ENCODE data around the gene CCDC90B. TPM values are rescaled to one million over a fixed set of nuclear protein-coding genes. Genes with fewer than 3 reads are reported as not detected.

The CCDC90B gene
- total and polyA plus RNA-seq, 2 donors (not counting 3 experiments of a cell fraction or from before 2014, with no cell fraction given) = 24.3 to 45.8 TPM

DNA sequence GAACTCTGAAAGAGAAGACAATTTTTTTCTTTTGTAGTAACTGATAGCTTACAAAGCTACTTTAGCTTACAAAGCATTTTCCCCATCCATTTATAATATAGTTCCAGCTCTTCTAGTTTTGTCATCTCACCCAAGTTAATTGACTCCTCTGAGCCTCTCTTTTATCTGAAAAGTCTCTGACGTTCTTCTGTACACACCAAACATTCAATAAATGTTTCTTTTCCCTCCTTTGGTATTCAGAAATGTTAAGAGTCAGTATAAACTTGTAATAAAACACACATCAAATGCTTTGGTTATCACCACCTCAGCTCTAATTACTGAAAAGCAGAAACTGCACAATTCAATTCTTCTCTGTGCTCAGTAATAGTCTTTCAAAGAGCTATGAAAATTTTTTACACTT is 5.9 kb downstream of the CCDC90B start:
- TF ChIP-seq MYC (IDR thresholded peaks at IDR 0.05; ENCODE audit: low read depth, low read length) (no peak), FOS (IDR thresholded peaks at IDR 0.05; ENCODE audit: borderline replicate concordance, insufficient read depth, low read length) (no peak), GATA2 (IDR thresholded peaks at IDR 0.05; ENCODE audit: insufficient read depth, insufficient read length, low read depth, low read length) (no peak), MAX (IDR thresholded peaks at IDR 0.05; ENCODE audit: insufficient read depth, insufficient read length) (no peak), EZH2 (IDR thresholded peaks at IDR 0.05; ENCODE audit: borderline replicate concordance, low read depth, low read length, severe bottlenecking) (no peak), POLR2A (IDR thresholded peaks at IDR 0.05; ENCODE audit: low read depth, low read length) (no peak), JUN (IDR thresholded peaks at IDR 0.05; ENCODE audit: borderline replicate concordance, insufficient read depth, insufficient read length, low read depth) (no peak), CTCF (IDR thresholded peaks at IDR 0.05; ENCODE audit: extremely low read depth in 1 of 2, insufficient read depth in 1 of 2, low read depth in 1 of 2, low read length in 2 of 2) (no peak), POLR2AphosphoS5 (IDR thresholded peaks at IDR 0.05; ENCODE audit: insufficient read depth, low read depth, low read length) (no peak)
- Histone ChIP-seq H3K9me3 (replicated peaks; ENCODE audit: control insufficient read depth, insufficient read depth, low read length) (no peaks in the 10 kb centered on the region), H3K79me2 (ENCODE audit: control insufficient read depth, insufficient read depth, low read length) (peaks cover 35% of the 10 kb centered on the region), H3K27ac (ENCODE audit: insufficient read depth, low read depth, low read length) (no peak overlapping the region), H4K20me1 (replicated peaks; ENCODE audit: control insufficient read depth, extremely low read depth, insufficient read depth, low read length) (no peaks in the 10 kb centered on the region), H3K27me3 (ENCODE audit: control insufficient read depth in 2 of 2, insufficient read depth in 2 of 2, low read length in 2 of 2) (no peaks in the 10 kb centered on the region), H2AFZ (ENCODE audit: low read depth, low read length) (no peak overlapping the region), H3K4me1 (ENCODE audit: control insufficient read depth, extremely low read depth, insufficient read depth, low read length) (peaks cover 9% of the 10 kb centered on the region), H3K9me1 (replicated peaks; ENCODE audit: control insufficient read depth, extremely low read depth, insufficient read depth, low read length) (no peaks in the 10 kb centered on the region), H3K4me2 (ENCODE audit: insufficient read depth, low read length) (no peak overlapping the region), H3K9ac (replicated peaks; ENCODE audit: extremely low read depth, insufficient read depth, low read length) (no peak overlapping the region), H3K4me3 (replicated peaks in 1 of 3; ENCODE audit: insufficient read depth in 1 of 3, low read depth in 1 of 3, low read length in 3 of 3) (no peak overlapping the region), H3K36me3 (ENCODE audit: control insufficient read depth in 2 of 2, extremely low read depth in 1 of 2, insufficient read depth in 2 of 2, low read length in 2 of 2) (peaks cover 0 to 4% of the 10 kb centered on the region in 2 experiments)
- CTCF ChIA-PET = interaction anchor here (0.7 to 0.9 kb wide), 2 partner anchors 13 to 30 kb away, joined by 3 read pairs; no protein-coding TSS in a partner anchor
- FAIRE-seq (no peak), DNase-seq (ENCODE audit: low read depth, low spot score) (no peak)
- no TSS peak for BruUV-seq (replicated peaks)
- intact Hi-C loops (cut with micrococcal nuclease) (loop anchor here (10.0 kb wide), 1 partner anchor 375 kb away; the partner anchor contains the start of genes DDIAS and PRCP), dilution Hi-C loops (cut with MboI; ENCODE audit: extremely low pct_ligation_motif_present, low sequenced_read_pairs) (no loop called here)
- POLR2A ChIA-PET = no interaction called here
